ENCODE data around the gene FIBP. TPM values are rescaled to one million over a fixed set of nuclear protein-coding genes. Genes with fewer than 3 reads are reported as not detected.
A peak's percentile ranks its signal among the peaks of the same experiment; 100 is the strongest.

The FIBP gene
- total RNA-seq, 2 experiments from 2014 or later: 19.1 to 19.9 TPM

DNA sequence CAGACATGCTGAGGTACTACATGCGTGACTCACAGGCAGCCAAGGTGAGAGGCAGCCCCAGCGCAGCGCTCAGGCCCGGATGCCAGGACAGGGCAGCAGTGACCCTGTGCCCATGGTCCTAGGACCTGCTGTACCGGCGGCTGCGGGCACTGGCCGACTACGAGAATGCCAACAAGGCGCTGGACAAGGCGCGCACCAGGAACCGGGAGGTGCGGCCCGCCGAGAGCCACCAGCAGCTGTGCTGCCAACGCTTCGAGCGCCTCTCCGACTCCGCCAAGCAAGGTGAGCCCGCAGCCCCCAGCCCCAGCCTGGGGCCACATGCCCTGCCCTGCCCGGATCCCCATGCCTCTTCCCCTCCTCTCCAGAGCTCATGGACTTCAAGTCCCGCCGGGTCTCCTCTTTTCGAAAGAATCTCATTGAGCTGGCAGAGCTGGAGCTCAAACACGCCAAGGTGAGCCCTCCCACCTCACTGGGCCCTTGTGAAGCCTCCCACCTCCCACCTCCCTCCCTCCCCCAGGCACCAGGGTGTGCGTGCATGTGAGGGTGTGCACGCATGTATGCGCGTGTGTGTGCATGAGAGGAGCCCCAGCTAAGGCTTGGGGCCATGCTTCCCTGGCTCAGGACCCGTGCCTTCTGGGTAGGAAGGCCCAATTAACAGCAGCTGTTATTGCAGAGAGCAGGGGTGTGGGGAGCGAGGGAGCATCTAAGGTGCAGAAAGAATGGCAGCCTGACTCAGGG lies 35.6 kb downstream of the FIBP start:
- Histone ChIP-seq H3K4me1 (ENCODE audit: insufficient read depth, low read length) (peaks cover 40% of the 10 kb centered on the region), H3K9me3 (ENCODE audit: control insufficient read depth in 1 of 2, insufficient read depth in 1 of 2, low read length in 2 of 2) (peaks cover 7 to 23% of the 10 kb centered on the region in 2 experiments), H3K4me3 (ENCODE audit: low read length) (no peak overlapping the region), H3K27me3 (ENCODE audit: control insufficient read depth in 1 of 2, insufficient read depth in 2 of 2, low read length in 2 of 2) (no peaks in the 10 kb centered on the region), H3K27ac (ENCODE audit: low read depth in 1 of 2, low read length in 2 of 2) (no peak overlapping the region), H3K36me3 (ENCODE audit: insufficient read depth, low read length) (peaks cover 58% of the 10 kb centered on the region)
- TF ChIP-seq, protein P1, sequence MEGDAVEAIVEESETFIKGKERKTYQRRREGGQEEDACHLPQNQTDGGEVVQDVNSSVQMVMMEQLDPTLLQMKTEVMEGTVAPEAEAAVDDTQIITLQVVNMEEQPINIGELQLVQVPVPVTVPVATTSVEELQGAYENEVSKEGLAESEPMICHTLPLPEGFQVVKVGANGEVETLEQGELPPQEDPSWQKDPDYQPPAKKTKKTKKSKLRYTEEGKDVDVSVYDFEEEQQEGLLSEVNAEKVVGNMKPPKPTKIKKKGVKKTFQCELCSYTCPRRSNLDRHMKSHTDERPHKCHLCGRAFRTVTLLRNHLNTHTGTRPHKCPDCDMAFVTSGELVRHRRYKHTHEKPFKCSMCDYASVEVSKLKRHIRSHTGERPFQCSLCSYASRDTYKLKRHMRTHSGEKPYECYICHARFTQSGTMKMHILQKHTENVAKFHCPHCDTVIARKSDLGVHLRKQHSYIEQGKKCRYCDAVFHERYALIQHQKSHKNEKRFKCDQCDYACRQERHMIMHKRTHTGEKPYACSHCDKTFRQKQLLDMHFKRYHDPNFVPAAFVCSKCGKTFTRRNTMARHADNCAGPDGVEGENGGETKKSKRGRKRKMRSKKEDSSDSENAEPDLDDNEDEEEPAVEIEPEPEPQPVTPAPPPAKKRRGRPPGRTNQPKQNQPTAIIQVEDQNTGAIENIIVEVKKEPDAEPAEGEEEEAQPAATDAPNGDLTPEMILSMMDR (IDR thresholded peaks at IDR 0.05): no peak
- DNase-seq: peak in 1 of 14 experiments; percentile 32
- H3K27ac Mint-ChIP-seq: no peak overlapping the region
- POLR2A ChIA-PET: interaction anchor here (1.7 to 2.8 kb wide), 2 partner anchors 20 to 38 kb away, joined by 4 to 9 read pairs; partner anchors contain the start of gene CCDC85B
- no peak for ATAC-seq (ENCODE audit: poor library complexity)
- intact Hi-C loops (cut with DNase I, micrococcal nuclease): loop anchor here in 1 of 2 experiments (10.0 kb wide), 1 partner anchor 432 kb away; the partner anchor contains the start of gene YIF1A
- no peaks in the 10 kb centered on the region for H3K27me3 Mint-ChIP-seq
- CTCF ChIA-PET: no interaction called here
- H3K36me3 Mint-ChIP-seq (ENCODE audit: low read depth): peaks cover 56% of the 10 kb centered on the region
- H3K9me3 Mint-ChIP-seq: no peaks in the 10 kb centered on the region
- H3K4me3 Mint-ChIP-seq: no peak overlapping the region
- H3K4me1 Mint-ChIP-seq (ENCODE audit: low read depth): peaks cover 27% of the 10 kb centered on the region

DNA sequence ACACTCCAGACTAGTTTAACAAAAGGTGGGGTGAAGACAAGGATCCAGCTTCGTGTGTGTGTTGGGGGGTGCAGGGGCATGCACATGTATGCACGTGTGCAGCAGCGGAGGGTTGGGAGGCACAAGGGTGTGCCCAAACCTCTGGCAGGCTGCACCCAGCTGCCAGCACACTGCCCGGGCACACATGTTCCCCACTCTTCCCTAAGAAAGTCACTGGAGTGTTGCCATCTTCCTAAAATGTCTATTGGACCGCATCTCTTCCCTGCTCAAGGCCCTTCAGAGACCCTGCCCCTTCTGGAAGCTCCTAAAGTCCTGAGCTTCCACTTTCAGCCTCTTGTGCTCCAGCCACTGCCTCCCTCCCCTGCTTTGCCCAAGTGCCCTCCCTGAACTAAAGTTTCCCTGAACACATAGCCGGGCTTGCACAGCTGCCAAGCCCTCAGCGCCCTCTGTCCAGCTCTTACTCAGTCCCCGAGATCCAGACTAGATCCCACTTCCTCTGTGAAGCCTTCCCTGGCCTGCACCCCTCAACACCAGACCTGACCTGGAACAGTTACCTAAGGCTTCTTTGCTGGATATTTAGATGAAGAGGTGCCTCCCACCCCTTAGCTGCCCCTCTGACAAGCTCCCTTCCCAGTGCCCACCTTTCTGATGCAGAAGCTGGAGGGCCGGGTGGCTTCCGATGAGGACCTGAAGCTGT lies 36.3 kb downstream of the FIBP start:
- Mint-ChIP-seq H3K4me3 (no peak overlapping the region), H3K4me1 (ENCODE audit: low read depth) (peaks cover 26% of the 10 kb centered on the region), H3K27ac (no peak overlapping the region), H3K9me3 (no peaks in the 10 kb centered on the region), H3K27me3 (no peaks in the 10 kb centered on the region), H3K36me3 (ENCODE audit: low read depth) (peaks cover 56% of the 10 kb centered on the region)
- TF ChIP-seq, protein P1 (IDR thresholded peaks at IDR 0.05): no peak
- Histone ChIP-seq H3K4me3 (ENCODE audit: low read length) (no peak overlapping the region), H3K27ac (ENCODE audit: low read depth in 1 of 2, low read length in 2 of 2) (no peak overlapping the region), H3K4me1 (ENCODE audit: insufficient read depth, low read length) (peaks cover 40% of the 10 kb centered on the region), H3K36me3 (ENCODE audit: insufficient read depth, low read length) (peaks cover 58% of the 10 kb centered on the region), H3K9me3 (ENCODE audit: control insufficient read depth in 1 of 2, insufficient read depth in 1 of 2, low read length in 2 of 2) (peaks cover 7 to 23% of the 10 kb centered on the region in 2 experiments), H3K27me3 (ENCODE audit: control insufficient read depth in 1 of 2, insufficient read depth in 2 of 2, low read length in 2 of 2) (no peaks in the 10 kb centered on the region)
- peak in 1 of 14 experiments; percentile 26 for DNase-seq
- intact Hi-C loops (cut with DNase I, micrococcal nuclease): loop anchor here in 1 of 2 experiments (10.0 kb wide), 1 partner anchor 433 kb away; the partner anchor contains the start of gene YIF1A
- ChIA-PET POLR2A (interaction anchor here (1.7 to 2.8 kb wide), 3 partner anchors 8 to 36 kb away, joined by 4 to 9 read pairs (median 9); partner anchors contain the start of genes FIBP and MUS81), CTCF (interaction anchor here (1.1 kb wide), 1 partner anchor 38 kb away, joined by 3 read pairs; no protein-coding TSS in a partner anchor)
- ATAC-seq (ENCODE audit: poor library complexity): no peak

DNA sequence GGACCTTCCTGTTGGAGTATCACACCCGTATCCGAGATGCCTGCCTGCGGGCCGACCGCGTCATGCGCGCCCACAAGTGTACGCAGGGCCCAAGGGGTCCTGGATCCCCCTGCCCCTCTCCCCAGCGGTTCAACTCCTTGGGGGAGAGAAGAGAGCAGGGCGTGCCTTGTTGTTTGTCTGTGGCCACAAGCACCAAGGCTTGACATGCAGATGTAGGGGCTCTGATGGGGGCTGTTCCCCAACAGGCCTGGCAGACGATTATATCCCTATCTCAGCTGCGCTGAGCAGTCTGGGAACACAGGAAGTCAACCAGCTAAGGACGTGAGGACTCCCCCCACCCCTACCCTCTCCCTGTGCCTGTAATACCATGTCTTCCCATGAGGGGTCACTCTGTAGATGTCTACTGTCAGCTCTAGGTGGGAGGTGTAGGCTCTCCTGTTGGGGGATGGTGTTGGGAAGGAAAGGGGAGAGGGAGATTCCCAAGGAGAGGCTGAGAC lies 37.1 kb downstream of the FIBP start:
- H3K4me1 ChIP-seq (ENCODE audit: insufficient read depth, low read length): peaks cover 32% of the 10 kb centered on the region
- H3K9me3 Mint-ChIP-seq: no peaks in the 10 kb centered on the region
- no peaks in the 10 kb centered on the region for H3K27me3 ChIP-seq (ENCODE audit: control insufficient read depth in 1 of 2, insufficient read depth in 2 of 2, low read length in 2 of 2)
- CTCF ChIA-PET: interaction anchor here (1.1 kb wide), 1 partner anchor 37 kb away, joined by 3 read pairs; no protein-coding TSS in a partner anchor
- no peak overlapping the region for H3K27ac Mint-ChIP-seq
- TF ChIP-seq, protein P1 (IDR thresholded peaks at IDR 0.05): no peak
- H3K4me3 Mint-ChIP-seq: no peak overlapping the region
- POLR2A ChIA-PET: interaction anchor here (1.7 to 2.8 kb wide), 4 partner anchors 9 to 37 kb away, joined by 4 to 9 read pairs (median 9); partner anchors contain the start of genes FIBP, MUS81 and SNX32
- peaks cover 48% of the 10 kb centered on the region for H3K36me3 Mint-ChIP-seq (ENCODE audit: low read depth)
- intact Hi-C loops (cut with DNase I, micrococcal nuclease): loop anchor here in 1 of 2 experiments (10.0 kb wide), 1 partner anchor 434 kb away; the partner anchor contains the start of gene YIF1A
- DNase-seq: peak in 1 of 14 experiments; percentile 49
- H3K4me1 Mint-ChIP-seq (ENCODE audit: low read depth): peaks cover 18% of the 10 kb centered on the region
- no peak for ATAC-seq (ENCODE audit: poor library complexity)
- H3K36me3 ChIP-seq (ENCODE audit: insufficient read depth, low read length): peaks cover 53% of the 10 kb centered on the region
- H3K9me3 ChIP-seq (ENCODE audit: control insufficient read depth in 1 of 2, insufficient read depth in 1 of 2, low read length in 2 of 2): peaks cover 7 to 23% of the 10 kb centered on the region in 2 experiments
- H3K4me3 ChIP-seq (ENCODE audit: low read length): no peak overlapping the region
- no peaks in the 10 kb centered on the region for H3K27me3 Mint-ChIP-seq
- H3K27ac ChIP-seq (ENCODE audit: low read depth in 1 of 2, low read length in 2 of 2): no peak overlapping the region
